HepG2 (cell line): Measurements from ENCODE around the gene RDH12. TPM values are rescaled to one million over a fixed set of nuclear protein-coding genes. Genes with fewer than 3 reads are reported as not detected.

Experiments
- ATAC-seq: fragments of 200-7000 bp; cut with Tn5 transposase; 3 replicates; pipeline ENCODE4 v1.9.1; 2020; ENCODE audit warnings: mild to moderate bottlenecking, moderate library complexity
- BruUV-seq: library from RNA; stranded (reverse); fragments of 400-500 nt; replicated peaks from 2 replicates; lab custom pipeline; 2021; lab: Mats Ljungman, UMichigan
- CTCF ChIA-PET: fragments of 300-600 bp; formaldehyde crosslinking; extraction: SDS; loops from one replicate; lab custom pipeline; 2021; ENCODE audit warnings: low total read pairs, inconsistent platforms, low intra/inter-chr PET ratio; lab: Yijun Ruan, JAX
- POLR2A ChIA-PET: fragments of 350-600 bp; sonication (Branson Sonifier 250); formaldehyde crosslinking; loops from one replicate; lab custom pipeline; 2020; ENCODE audit warnings: antibody characterized with exemption, inconsistent platforms; lab: Yijun Ruan, JAX
- DNase-seq: peaks from one replicate; pipeline ENCODE4 v3.0.0-alpha.2; 2015; ENCODE audit warnings: low spot score
- FAIRE-seq: peaks from 3 replicates; lab custom pipeline; 2011; peaks lifted over from hg19 to GRCh38; lab: Jason Lieb, UNC
- H2AFZ ChIP-seq: one replicate; pipeline ENCODE4 v1.6.1; 2011; ENCODE audit warnings: low read length, inconsistent platforms
- H3K27ac ChIP-seq: fragments of 300-600 bp; 3 replicates; pipeline ENCODE4 v1.8.0; 2011; ENCODE audit warnings: mixed run types, mild to moderate bottlenecking, mixed read lengths, low read length, inconsistent platforms; ENCODE audit not compliant: insufficient read depth; ENCODE audit errors: extremely low read length
- H3K27me3 ChIP-seq, 2 experiments: fragments of 200-600 bp in 1 of 2; 2 replicates in 1 of 2; 3 replicates in 1 of 2; pipeline versions ENCODE4 v1.6.0 to v1.8.0; 2011; ENCODE audit warnings: low read length in 2 of 2, mild to moderate bottlenecking in 2 of 2, moderate library complexity in 2 of 2, inconsistent platforms in 1 of 2; ENCODE audit not compliant: insufficient read depth in 2 of 2, control insufficient read depth in 1 of 2
- H3K36me3 ChIP-seq, 2 experiments: fragments of 200-600 bp in 1 of 2; replicated peaks in 1 of 2; 2 replicates in 1 of 2; 3 replicates in 1 of 2; pipeline versions ENCODE4 v1.5.1 to v1.8.0; 2011; ENCODE audit warnings: low read length in 2 of 2, inconsistent platforms in 1 of 2; ENCODE audit not compliant: insufficient read depth in 2 of 2, control insufficient read depth in 1 of 2
- H3K4me1 ChIP-seq: 2 replicates; pipeline ENCODE4 v1.5.1; 2012; ENCODE audit warnings: low read length, inconsistent platforms; ENCODE audit not compliant: insufficient read depth
- H3K4me2 ChIP-seq: 2 replicates; pipeline ENCODE4 v1.6.0; 2011; ENCODE audit warnings: low read depth, low read length, inconsistent platforms
- H3K4me3 ChIP-seq, 3 experiments: fragments of 200-600 bp in 1 of 3; sonication (generic), shearing (Covaris generic) in 1 of 3; replicated peaks in 1 of 3; 2 replicates each; pipeline ENCODE4 v1.5.1; 2011 to 2016; ENCODE audit warnings: low read length in 3 of 3, inconsistent platforms in 2 of 3, low read depth in 2 of 3, mild to moderate bottlenecking in 2 of 3, control low read depth in 1 of 3, mixed read lengths in 1 of 3; ENCODE audit not compliant: insufficient read depth in 1 of 3
- H3K79me2 ChIP-seq: one replicate; pipeline ENCODE4 v1.6.1; 2011; ENCODE audit warnings: low read length, inconsistent platforms; ENCODE audit not compliant: insufficient read depth
- H3K9ac ChIP-seq: 2 replicates; pipeline ENCODE4 v1.6.0; 2011; ENCODE audit warnings: mild to moderate bottlenecking, low read depth, low read length, inconsistent platforms; ENCODE audit not compliant: insufficient read depth
- H3K9me3 ChIP-seq: 2 replicates; pipeline ENCODE4 v1.5.1; 2012; ENCODE audit warnings: mild to moderate bottlenecking, low read length
- H4K20me1 ChIP-seq: 2 replicates; pipeline ENCODE4 v1.6.0; 2011; ENCODE audit warnings: inconsistent platforms, mild to moderate bottlenecking, low read length, moderate library complexity; ENCODE audit not compliant: insufficient read depth
- BCL6 ChIP-seq: IDR thresholded peaks from 2 replicates; pipeline ENCODE4 v1.6.1; 2016; ENCODE audit warnings: missing genetic modification reagents, missing compliant biosample characterization
- DNMT1 ChIP-seq: sonication (generic); formaldehyde crosslinking; IDR thresholded peaks from 2 replicates; pipeline ENCODE4 v1.5.1; 2020; ENCODE audit warnings: mild to moderate bottlenecking, missing genetic modification reagents
- FIP1L1 ChIP-seq: fragments of 200-400 bp; formaldehyde crosslinking; IDR thresholded peaks from 2 replicates; pipeline ENCODE4 v1.6.1; 2018; ENCODE audit warnings: low read depth, mild to moderate bottlenecking, low read length, moderate library complexity, borderline replicate concordance; ENCODE audit not compliant: insufficient read depth
- KDM5B ChIP-seq: sonication (generic); formaldehyde crosslinking; IDR thresholded peaks from 2 replicates; pipeline ENCODE4 v1.4.0; 2020; ENCODE audit warnings: missing genetic modification reagents, mild to moderate bottlenecking, borderline replicate concordance
- PRDM4 ChIP-seq: sonication (generic); formaldehyde crosslinking; IDR thresholded peaks from 2 replicates; pipeline ENCODE4 v1.9.0; 2021; ENCODE audit warnings: missing genetic modification reagents, borderline replicate concordance
- PTBP1 ChIP-seq: fragments of 200-400 bp; formaldehyde crosslinking; IDR thresholded peaks from 2 replicates; pipeline ENCODE4 v1.6.1; 2018; ENCODE audit warnings: low read length, low read depth; ENCODE audit not compliant: poor library complexity, severe bottlenecking
- ZNF234 ChIP-seq: sonication (generic); formaldehyde crosslinking; conservative IDR thresholded peaks from 2 replicates; pipeline ENCODE4 v1.5.1; 2020; ENCODE audit warnings: mild to moderate bottlenecking, missing genetic modification reagents
- ZNF235 ChIP-seq: sonication (generic); formaldehyde crosslinking; IDR thresholded peaks from 2 replicates; pipeline ENCODE4 v1.8.1; 2023; ENCODE audit warnings: mild to moderate bottlenecking, missing genetic modification reagents, borderline replicate concordance
- ZNF441 ChIP-seq: sonication (generic); formaldehyde crosslinking; IDR thresholded peaks from 2 replicates; pipeline ENCODE4 v1.7.0; 2021; ENCODE audit warnings: missing genetic modification reagents, borderline replicate concordance
- ZNF546 ChIP-seq: sonication (generic); formaldehyde crosslinking; conservative IDR thresholded peaks from 2 replicates; pipeline ENCODE4 v1.8.1; 2023; ENCODE audit warnings: mild to moderate bottlenecking, missing genetic modification reagents
- WGBS: methylation state at CpG from one replicate; pipeline ENCODE4 v1.1.6; 2017; ENCODE audit warnings: low lambda C conversion rate; 5-methylcytosine and 5-hydroxymethylcytosine counted together
- in situ Hi-C: cut with HindIII; loops from 2 replicates; pipeline ENCODE4 v1.10.0; 2017; ENCODE audit warnings: low pct_unique_long_range_greater_than_20kb; ENCODE audit not compliant: extremely low pct_ligation_motif_present
- intact Hi-C: fragments of 100-400 bp; cut with micrococcal nuclease; formaldehyde crosslinking; loops from one replicate; pipeline ENCODE4 v1.10.0; 2022; ENCODE audit not compliant: unreplicated experiment
- polyA plus RNA-seq, 8 experiments: library from polyadenylated mRNA; depleted of rRNA in 3 of 8; stranded (reverse) in 7 of 8; unstranded in 1 of 8; fragments of >200 nt; fragmentation: Illumina TruSeq in 4 of 8; extraction: Trizol in 4 of 8; gene quantifications; 2 replicates each; pipeline versions ENCODE4 v1.2.1 to v1.2.3, GENCODE V29; 2011 to 2016; ENCODE audit warnings: low read depth in 4 of 8, missing spikeins in 1 of 8, mixed read lengths in 1 of 8; ENCODE audit not compliant: insufficient read depth in 1 of 8
- total RNA-seq, 5 experiments: library from RNA; depleted of rRNA; stranded (reverse); fragments of >200 nt; fragmentation: Illumina TruSeq; extraction: Trizol; gene quantifications; 2 replicates each; pipeline ENCODE4 v1.2.3, GENCODE V29; 2016; ENCODE audit warnings: low read depth in 1 of 5

The RDH12 gene
- total and polyA plus RNA-seq, 2 of the 13 experiments (the other 11 are each of a cell fraction or from before 2014, with no cell fraction given), result 1.6 to 2.1 TPM

GRCh38 chr14:67762051-67762450 lies 60.4 kb downstream of the RDH12 start:
- DNase-seq, result no peak
- Histone ChIP-seq H2AFZ (no peak overlapping the region), H3K9ac (no peak overlapping the region), H4K20me1 (no peaks in the 10 kb centered on the region), H3K36me3 (peaks cover 15 to 40% of the 10 kb centered on the region in 2 experiments; a peak in 4 of 5 replicates), H3K4me2 (no peak overlapping the region), H3K27me3 (no peaks in the 10 kb centered on the region), H3K4me3 (no peak overlapping the region), H3K4me1 (peaks cover 25% of the 10 kb centered on the region), H3K79me2 (no peaks in the 10 kb centered on the region), H3K9me3 (no peaks in the 10 kb centered on the region), H3K27ac (no peak overlapping the region)
- BruUV-seq, result no TSS peak
- no peak for FAIRE-seq
- POLR2A ChIA-PET, result no interaction called here
- CTCF ChIA-PET, result no interaction called here
- TF ChIP-seq PTBP1 (no peak), ZNF235 (CRISPR knock-in tag) (no peak), DNMT1 (CRISPR knock-in tag) (no peak), KDM5B (CRISPR knock-in tag) (no peak), ZNF234 (CRISPR knock-in tag) (no peak), PRDM4 (CRISPR knock-in tag) (no peak), FIP1L1 (no peak), BCL6 (CRISPR knock-in tag) (no peak), ZNF546 (CRISPR knock-in tag) (no peak), ZNF441 (CRISPR knock-in tag) (no peak)
- 82% methylated on average over 3 of the region's 5 CpGs for WGBS
- intact Hi-C loops (loop anchor here (10.0 kb wide), 1 partner anchor 57 kb away; the partner anchor contains the start of gene RDH12), in situ Hi-C loops (no loop called here)
- ATAC-seq, result no peak
